K562 (cell line): Measurements from ENCODE around the gene PITX1.

Experiments used
- BRF2 ChIP-seq: IDR thresholded peaks from 3 replicates; pipeline ENCODE4 v1.6.1; 2011; ENCODE audit warnings: borderline replicate concordance, mild to moderate bottlenecking; ENCODE audit not compliant: insufficient read length, insufficient read depth
- CTCF ChIP-seq, 3 experiments: IDR thresholded peaks in 2 of 3; conservative IDR thresholded peaks in 1 of 3; 2 replicates each; pipeline ENCODE4 v1.5.1; 2011 to 2012; ENCODE audit warnings: low read length in 3 of 3, mild to moderate bottlenecking in 3 of 3, control low read depth in 2 of 3, improper control_type of control experiment in 1 of 3, inconsistent platforms in 1 of 3, low read depth in 1 of 3, mixed read lengths in 1 of 3, moderate library complexity in 1 of 3; ENCODE audit not compliant: insufficient read depth in 2 of 3
- EGR1 ChIP-seq: fragments of 450-650 bp; conservative IDR thresholded peaks from 2 replicates; pipeline ENCODE4 v1.6.1; 2017; ENCODE audit warnings: mild to moderate bottlenecking
- MED1 ChIP-seq: sonication (generic); formaldehyde crosslinking; IDR thresholded peaks from 2 replicates; pipeline ENCODE4 v1.8.1; 2023; ENCODE audit warnings: missing genetic modification reagents, borderline replicate concordance
- NCOR1 ChIP-seq: fragments of 450-650 bp; IDR thresholded peaks from 2 replicates; pipeline ENCODE4 v1.6.1; 2016; ENCODE audit warnings: mild to moderate bottlenecking, moderate library complexity
- PTBP1 ChIP-seq: fragments of 200-400 bp; formaldehyde crosslinking; IDR thresholded peaks from 2 replicates; pipeline ENCODE4 v1.6.1; 2017; ENCODE audit warnings: low read depth, low read length
- SMAD2 ChIP-seq: fragments of 150-350 bp; IDR thresholded peaks from 2 replicates; pipeline ENCODE4 v1.6.1; 2014; ENCODE audit warnings: low read depth, mild to moderate bottlenecking, low read length

- TF ChIP-seq MED1 (CRISPR knock-in tag) (no peak), CTCF (IDR thresholded peaks at IDR 0.05 in 2 of 3, conservative IDR thresholded peaks at IDR 0.05 in 1 of 3; ENCODE audit: insufficient read depth in 2 of 3, low read depth in 1 of 3, low read length in 3 of 3) (no peak), NCOR1 (no peak), PTBP1 (no peak), EGR1 (no peak), BRF2 (no peak), SMAD2 (no peak)
Observed at GRCh38 chr5:135066781-135067180, 32.8 kb upstream of the PITX1 start.
